Sciatic nerve (tissue), 2 donors: ENCODE results near the gene RYR2. TPM values are rescaled to one million over a fixed set of nuclear protein-coding genes. Genes with fewer than 3 reads are reported as not detected.

Source experiments
- ATAC-seq: fragments of 200-7000 bp; cut with Tn5 transposase; one replicate; pipeline ENCODE4 v1.9.1; 2020; ENCODE audit warnings: mild to moderate bottlenecking, moderate library complexity
- DNase-seq: peaks from one replicate; pipeline ENCODE4 v3.0.0-alpha.2; 2020; ENCODE audit warnings: low spot score
- intact Hi-C: fragments of 100-400 bp; cut with DNase I; formaldehyde crosslinking; loops from one replicate; pipeline ENCODE4 v1.14.2; 2022
- total RNA-seq: library from RNA; stranded (reverse); fragmentation: NEBNext Ultra II Directional; extraction: Animal tissue kit (Norgen Biotek cat#: 25700); gene quantifications from one replicate; pipeline ENCODE4 v1.2.1, GENCODE V29; 2021
- donor health status: DM: no; HTN: no; CAD: no.
- donor health status: DM: no; HTN: no; CAD: no.

Gene RYR2
- total RNA-seq, 1 donor from 2014 or later = 0.49 TPM

DNA sequence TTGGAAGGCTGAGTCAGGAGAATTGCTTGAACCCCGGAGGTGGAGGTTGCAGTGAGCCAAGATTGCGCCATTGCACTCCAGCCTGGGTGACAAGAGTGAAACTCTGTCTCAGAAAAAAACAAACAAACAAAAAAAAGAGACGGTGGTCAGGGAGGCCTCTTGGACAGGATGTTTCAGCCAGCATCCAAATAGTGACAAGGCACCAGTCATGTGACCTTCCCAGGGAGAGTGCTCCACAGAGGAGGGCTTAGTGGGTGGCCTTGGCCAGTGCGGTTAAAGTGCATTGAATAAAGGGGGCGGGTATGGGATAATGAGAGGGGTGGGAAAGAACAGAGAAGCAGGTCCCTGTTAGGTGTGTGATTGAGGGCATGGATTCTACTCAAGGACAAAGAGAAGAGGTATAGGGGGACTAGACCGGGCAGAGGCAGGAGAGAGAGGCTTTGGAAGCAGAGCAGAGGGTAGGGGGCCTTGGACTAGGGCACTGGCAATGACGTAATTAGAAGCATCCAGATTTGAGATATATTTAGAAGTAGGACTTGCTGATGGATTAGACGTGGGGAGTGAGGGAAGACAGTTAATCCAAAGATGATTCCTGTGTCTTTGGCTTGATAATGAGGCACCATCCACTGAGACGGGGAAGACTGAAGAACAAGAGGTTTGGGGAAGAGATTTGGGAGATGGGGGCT is 12.0 kb upstream of the RYR2 start:
- intact Hi-C loops = no loop called here
- ATAC-seq = no peak
- no peak for DNase-seq

DNA sequence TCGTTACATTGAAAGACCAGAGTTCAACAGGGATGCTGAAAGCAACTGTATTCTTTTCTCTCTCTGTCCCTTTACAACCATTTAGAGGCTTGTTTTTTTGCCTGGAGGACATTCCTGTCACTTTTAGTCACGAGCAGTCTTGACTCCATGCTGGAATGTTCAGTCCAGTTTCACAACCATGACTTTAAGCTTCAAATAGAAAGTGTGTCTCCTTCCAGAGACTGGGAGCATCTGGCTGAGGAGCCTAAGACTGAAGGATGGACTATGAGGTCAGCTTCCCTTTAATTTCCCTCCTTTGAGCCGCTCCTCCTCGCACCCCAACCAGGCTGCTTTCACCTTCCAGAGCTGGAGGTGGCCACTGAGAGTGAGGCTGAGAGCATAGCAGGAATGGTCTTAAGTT is 10.5 kb upstream of the RYR2 start:
- intact Hi-C loops = no loop called here
- ATAC-seq (peak; percentile 58), DNase-seq (no peak)

- DNase-seq (no peak), ATAC-seq (no peak)
- intact Hi-C loops = no loop called here
Observed at GRCh38 chr1:237032029-237032428, 10.0 kb upstream of the RYR2 start.

GRCh38 chr1:237033061-237033460 is 8.9 kb upstream of the RYR2 start:
- DNase-seq (no peak), ATAC-seq (no peak)
- intact Hi-C loops = no loop called here

DNA sequence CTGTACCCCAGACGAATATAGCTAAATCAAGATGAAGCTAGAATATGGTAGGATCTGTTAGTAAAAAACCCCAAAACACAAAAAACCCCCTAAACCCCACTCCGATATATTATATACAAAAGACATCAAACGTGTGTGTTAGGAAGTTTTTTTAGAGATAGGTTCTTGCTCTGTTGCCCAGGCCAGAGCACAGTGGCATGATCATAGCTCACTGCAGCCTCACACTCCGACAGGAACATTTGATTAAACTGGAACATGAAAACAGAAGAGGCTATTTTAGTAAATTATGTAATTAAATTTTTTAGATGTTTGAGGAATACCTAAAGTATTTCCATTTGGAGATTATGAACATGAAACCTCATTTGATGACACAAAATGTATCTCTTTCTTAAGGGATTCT is 8.2 kb upstream of the RYR2 start:
- intact Hi-C loops = no loop called here
- DNase-seq (no peak), ATAC-seq (no peak)

GRCh38 chr1:237035759-237036158 is 6.2 kb upstream of the RYR2 start:
- no peak for ATAC-seq

GRCh38 chr1:237038211-237038610 is 3.8 kb upstream of the RYR2 start:
- ATAC-seq = no peak
- intact Hi-C loops = no loop called here
- no peak for DNase-seq

More at GRCh38 chr1:237035759-237036158, 6.2 kb upstream of the RYR2 start:
- DNase-seq = no peak
- intact Hi-C loops = no loop called here

DNA sequence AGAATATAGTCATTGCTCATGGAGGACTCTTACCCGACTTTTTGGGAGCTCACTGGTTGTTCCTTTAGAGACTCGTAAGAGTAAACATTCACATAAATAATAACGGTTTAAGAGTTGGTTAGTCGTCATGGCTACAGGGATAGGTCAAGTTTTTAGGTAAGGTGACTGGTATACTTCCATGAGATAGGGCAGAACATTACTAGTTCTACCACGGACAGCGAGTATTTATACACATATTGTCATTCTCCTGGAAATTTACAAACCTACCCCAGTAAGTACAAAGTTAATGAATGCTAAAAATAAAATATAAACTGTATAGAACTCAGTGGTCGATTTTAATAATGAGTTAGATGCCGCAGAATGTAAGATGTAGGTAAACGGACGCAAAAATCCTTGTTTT is 1.2 kb upstream of the RYR2 start:
- intact Hi-C loops = no loop called here
- DNase-seq (no peak), ATAC-seq (no peak)

- ATAC-seq = no peak
- no peak for DNase-seq
- intact Hi-C loops = no loop called here
Observed at GRCh38 chr1:237041461-237041794, 556 bp upstream of the RYR2 start.

GRCh38 chr1:237042526-237042891 is 525 bp downstream of the RYR2 start:
- intact Hi-C loops = no loop called here
- ATAC-seq (no peak), DNase-seq (no peak)

GRCh38 chr1:237042892-237043576 is 1.1 kb downstream of the RYR2 start:
- DNase-seq (no peak), ATAC-seq (no peak)
- intact Hi-C loops = no loop called here

GRCh38 chr1:237043846-237044636 is 2.1 kb downstream of the RYR2 start:
- no peak for ATAC-seq
- intact Hi-C loops = no loop called here
- DNase-seq = no peak

GRCh38 chr1:237045278-237046016 is 3.5 kb downstream of the RYR2 start:
- no peak for ATAC-seq
- intact Hi-C loops = no loop called here
- DNase-seq = no peak

- intact Hi-C loops = no loop called here
- DNase-seq (no peak), ATAC-seq (no peak)
Observed at GRCh38 chr1:237048803-237049202, 6.8 kb downstream of the RYR2 start.

DNA sequence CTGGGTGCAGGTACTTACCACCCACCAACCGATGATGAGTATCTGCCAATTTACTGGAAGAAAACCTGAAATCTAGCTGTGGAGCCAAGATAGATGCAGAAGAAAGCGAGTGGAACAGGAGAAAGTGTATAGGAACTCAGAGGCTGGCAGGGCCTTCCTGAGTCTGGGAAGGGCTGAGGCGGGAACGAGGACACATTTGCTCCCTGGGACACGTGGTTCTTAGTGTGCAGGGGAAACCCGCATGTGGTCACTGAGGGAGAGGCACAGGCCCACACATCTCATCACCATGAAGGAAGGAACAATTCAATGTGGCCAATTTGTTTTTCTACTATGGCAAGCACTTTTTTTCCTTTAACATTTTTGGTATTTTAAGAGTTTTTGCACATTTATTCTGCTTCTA is 8.2 kb downstream of the RYR2 start:
- intact Hi-C loops = no loop called here
- ATAC-seq = no peak

DNA sequence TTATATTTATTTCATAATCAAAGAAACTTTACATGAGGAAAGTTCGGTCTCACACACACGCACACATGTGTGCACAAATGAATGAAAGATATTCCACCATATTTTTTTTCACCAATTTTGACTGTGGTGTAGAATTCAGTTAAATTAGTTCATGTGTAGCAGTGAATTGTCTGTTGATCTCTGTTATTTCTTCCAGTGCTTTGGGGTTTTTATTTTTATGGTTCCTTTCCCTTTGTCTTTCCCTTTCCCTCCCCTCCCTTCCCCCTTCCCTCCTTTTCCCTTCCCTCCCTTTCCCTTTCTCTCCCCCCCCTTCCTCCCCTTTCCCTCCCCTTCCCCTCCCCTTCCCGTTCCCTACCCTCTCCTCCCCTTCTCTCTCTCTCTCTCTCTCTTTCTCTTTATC is 8.9 kb downstream of the RYR2 start:
- ATAC-seq (no peak), DNase-seq (no peak)
- intact Hi-C loops = no loop called here

More for the DNA sequence above, 8.2 kb downstream of the RYR2 start:
- DNase-seq = no peak

DNA sequence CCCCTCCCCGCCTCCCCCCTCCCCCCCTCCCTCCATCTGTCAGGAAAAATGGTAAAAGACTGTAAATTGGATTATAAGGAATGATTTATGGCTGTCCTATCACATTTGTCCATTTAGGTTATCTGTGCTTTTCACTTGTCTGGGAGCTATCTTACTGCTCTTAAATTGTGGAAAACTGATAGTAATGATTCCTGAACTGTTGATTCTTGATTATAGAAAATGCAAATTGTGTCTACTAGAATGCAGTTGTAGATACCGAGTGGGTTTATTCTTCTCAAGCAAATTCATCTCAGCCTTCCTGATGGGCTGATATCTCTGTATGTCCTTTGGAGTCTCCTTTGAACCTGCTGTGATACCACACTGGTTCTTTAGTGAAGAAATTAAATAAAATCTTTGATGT is 12.3 kb downstream of the RYR2 start:
- DNase-seq = no peak
- intact Hi-C loops = no loop called here
- no peak for ATAC-seq

DNA sequence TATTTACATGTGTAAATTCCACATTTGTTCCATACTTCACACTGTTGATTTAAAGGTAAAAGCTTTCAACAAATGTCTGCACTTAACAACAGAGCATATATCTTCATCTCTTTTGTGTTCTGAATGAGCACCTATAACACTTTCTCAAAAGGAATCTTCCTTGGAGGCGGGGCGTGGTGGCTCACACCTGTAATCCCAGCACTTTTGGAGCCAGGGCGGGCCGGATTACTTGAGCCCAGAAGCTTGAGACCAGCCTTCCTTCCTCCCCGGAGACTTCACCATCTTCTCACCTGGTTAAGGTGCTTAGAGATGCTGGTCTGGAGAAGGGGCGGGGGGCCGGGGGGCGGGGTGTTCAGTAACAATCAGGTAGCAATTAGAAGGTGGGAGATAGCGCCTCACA is 16.5 kb downstream of the RYR2 start:
- DNase-seq = no peak
- intact Hi-C loops = no loop called here
- no peak for ATAC-seq

DNA sequence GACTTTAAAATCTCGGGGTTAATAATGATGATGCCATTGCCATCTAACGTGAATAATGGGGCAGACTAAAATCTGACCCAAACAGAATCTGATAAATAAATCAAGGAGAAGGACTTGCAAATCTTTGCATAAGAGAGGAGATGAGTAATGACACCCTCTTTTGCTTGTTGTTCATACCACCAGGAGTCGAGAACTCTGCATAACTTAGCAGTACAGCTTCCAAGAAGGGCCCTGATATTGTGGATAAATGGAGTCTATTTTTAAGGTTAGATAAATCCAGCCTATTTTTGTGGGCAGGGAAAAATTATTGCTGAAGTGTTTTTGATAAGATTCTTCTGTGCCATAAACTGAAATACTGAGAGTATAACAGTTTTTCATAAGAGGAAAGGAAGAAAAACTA is 17.3 kb downstream of the RYR2 start:
- no peak for DNase-seq
- ATAC-seq = no peak
- intact Hi-C loops = no loop called here

- intact Hi-C loops = no loop called here
- DNase-seq = no peak
- no peak for ATAC-seq
Observed at GRCh38 chr1:237062976-237063375, 21.0 kb downstream of the RYR2 start.
